ENCODE results near the gene MIGA2.

MIGA2 gene

DNA sequence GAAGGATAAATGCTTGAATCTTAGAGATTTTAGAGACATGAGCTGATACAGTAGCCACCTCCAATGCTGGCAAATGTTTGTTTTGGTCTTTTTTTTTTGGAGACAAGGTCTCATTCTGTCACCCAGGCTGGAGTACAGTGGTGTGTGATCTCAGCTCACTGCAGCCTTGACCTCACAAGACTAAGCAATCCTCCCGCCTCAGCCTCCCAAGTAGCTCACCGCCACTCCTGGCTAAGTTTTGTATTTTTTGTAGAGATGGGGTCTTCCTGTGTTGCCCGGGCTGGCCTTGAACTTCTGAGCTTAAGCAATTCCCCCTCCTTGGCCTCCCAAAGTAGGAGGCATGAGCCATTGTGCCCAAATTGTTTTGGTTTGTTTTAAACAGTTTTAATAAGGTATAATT is 37.7 kb downstream of the MIGA2 start:
- DNase-seq: no peak

DNA sequence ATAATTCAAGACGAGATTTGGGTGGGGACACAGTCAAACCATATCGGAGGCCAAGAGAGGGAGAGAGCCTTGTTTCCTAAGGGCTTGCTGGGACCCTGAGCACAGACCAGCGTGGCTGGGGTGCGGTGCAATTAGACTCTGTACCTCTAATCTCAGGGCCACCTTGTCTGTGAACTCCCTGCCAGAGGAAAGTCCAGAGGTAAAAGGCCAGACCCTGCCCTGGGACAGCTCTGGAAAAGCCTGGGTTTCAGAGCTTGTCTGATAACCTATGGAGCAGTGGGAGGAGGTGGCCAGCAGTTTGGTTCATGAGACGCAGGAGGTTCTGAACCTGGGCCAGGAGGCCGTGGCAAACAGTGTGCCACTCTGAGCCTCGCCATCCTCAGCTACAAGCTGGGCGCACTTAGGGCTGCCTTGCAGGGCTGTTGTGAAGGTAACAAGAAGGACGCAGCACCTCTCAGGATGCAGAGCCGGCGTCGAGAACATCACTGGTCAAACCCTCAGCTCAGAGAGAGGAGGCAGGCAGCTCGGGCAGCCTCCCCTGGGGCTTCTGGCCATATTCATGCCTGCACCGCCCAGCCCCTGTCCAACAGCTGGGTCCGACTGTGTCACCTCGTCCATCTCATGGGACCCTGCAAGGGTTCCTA is 39.7 kb downstream of the MIGA2 start:
- no peak for DNase-seq

DNA sequence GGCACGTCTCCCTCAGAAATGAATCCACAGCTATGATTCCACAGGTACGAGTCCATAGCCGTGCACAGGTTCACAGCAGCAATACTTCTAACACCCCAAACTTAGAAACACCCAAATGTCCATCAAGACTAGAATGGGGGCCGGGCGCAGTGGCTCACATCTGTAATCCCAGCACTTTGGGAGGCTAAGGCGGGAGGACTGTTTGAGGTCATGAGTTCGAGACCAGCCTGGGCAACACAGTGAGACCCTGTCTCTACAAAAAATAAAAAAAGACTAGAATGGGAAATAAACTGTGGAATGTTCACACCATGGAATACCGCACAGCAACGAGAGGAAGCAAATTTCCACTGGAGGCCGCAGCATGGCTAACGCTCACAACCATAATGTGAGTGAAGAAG is 40.2 kb downstream of the MIGA2 start:
- DNase-seq: no peak

DNA sequence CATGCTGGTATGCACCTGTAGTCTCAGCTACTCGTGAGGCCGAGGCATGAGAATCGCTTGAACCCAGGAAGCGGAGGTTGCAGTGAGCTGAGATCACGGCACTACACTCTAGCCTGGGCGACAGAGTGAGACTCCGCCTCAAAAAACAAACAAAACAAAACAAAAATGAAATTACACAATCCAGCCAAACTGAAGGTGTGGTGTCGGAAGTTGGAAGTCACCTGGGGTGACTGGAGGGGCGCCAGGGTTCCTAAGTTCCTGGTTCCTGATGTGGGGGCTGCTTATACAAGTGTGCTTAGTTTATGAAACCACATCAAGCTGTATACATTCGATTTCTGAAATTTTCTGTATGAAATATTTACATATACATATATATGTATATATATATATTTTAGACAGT is 40.8 kb downstream of the MIGA2 start:
- no peak for DNase-seq

DNA sequence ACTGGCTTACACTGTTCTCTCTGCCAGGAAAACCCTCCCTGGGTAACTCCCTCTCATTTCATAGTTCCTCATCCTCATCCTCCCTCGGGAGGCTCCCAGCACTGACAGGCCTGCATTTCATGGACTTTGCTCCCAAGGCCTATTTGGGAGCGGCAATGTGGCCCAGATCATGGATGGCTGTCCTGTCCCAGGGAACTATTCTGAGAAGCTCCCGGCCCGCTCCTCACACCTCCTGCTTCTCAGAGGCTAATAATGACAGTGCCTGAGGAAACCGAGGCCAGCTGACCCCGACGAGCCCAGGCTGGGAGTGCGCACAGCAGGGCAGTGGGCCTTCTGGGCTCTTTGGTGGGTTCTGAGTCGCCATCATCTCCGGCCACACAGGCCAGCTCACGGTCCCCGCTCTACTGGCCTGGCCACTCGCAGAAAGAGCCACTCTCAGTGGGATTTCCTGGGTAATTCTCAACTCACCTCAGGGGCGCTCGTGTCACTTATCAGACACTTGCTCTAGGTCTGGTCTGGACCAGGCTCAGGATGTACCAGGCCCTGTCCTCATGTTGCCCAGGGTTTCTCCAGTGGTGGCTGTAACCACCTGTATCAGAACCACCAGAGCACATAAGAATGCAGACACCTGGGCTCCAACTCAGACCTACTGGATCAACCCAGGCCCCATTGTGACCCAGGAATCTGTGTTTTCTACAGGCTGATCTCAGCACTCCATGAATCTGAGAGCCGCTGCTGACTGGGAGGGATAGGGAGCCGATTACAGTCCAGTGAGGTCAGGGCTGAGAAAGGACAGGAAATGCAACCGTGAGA is 42.5 kb downstream of the MIGA2 start:
- DNase-seq: no peak

DNA sequence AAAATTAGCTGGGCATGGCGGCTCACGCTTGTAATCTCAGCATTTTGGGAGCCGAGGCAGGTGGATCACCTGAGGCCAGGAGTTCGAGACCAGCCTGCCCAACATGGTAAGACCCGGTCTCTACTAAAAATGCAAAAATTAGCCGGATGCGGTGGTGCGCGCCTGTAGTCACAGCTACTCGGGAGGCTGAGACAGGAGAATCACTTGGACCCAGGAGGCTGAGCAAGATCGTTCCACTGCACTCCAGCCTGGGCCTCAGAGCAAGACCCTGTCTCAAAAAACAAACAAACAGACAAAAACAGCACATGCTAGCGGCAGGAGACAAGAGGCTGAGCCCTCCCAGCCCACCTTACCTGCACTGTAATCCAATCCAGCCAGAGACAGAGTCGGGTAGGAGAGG is 43.4 kb downstream of the MIGA2 start:
- no peak for DNase-seq

DNA sequence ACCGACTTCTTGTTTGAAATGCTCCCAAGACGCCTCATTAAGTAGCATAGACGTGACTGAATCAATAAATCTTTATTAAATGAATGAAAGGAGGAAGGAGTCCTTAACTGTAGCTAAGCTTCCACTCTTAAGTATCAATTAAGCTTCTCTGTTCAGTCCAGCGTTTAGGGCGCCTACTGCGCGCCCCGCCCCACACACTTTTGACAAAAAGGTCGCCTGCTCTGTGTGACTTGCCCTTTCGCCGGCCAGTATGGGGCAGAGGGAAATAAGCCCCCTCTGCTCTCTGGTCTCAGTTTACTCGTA is 43.8 kb downstream of the MIGA2 start:
- DNase-seq: no peak

DNA sequence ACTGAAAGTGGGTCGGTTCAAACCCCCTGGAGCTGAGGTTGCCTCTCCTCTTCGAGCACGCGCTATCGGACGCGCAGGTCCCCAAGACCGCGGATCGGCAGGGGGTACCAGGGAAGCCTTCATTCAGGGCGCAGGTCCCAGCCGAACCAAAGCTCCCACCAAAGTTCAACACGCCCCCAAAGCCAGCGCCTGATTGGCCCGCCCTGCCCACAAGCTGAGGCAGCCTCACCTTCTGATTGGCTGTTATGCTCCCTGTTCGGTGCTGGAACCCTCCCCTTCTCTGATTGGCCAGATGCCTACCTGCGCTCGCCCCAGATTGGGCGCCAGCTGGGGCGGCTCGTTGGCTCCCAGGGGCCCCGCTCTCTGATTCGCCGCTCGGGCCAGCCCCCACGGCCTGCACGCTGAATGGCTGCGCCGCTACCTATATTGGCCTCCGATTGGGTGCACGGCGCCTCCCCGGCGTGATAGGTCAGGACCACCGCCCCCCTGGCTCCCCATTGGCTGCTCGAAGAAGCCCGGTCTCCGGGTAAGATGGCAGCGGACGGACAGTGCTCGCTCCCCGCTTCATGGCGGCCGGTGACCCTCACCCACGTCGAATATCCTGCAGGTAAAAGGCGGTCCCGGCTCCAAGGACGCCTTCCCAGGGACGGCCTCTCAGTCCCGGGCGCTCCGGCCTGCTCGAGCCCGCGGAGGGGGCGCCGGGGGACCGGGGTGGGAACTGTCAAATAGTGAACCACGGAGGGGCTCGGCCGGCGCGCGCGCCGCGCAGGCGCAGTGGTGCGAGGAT is 44.4 kb downstream of the MIGA2 start, which contains the start of gene DOLPP1:
TSS of gene DOLPP1 (plus strand) at position 511 of the 787 bp plus-strand sequence. CDS start at position 532, 21 bp downstream.
- DNase-seq: peak; percentile 99

DNA sequence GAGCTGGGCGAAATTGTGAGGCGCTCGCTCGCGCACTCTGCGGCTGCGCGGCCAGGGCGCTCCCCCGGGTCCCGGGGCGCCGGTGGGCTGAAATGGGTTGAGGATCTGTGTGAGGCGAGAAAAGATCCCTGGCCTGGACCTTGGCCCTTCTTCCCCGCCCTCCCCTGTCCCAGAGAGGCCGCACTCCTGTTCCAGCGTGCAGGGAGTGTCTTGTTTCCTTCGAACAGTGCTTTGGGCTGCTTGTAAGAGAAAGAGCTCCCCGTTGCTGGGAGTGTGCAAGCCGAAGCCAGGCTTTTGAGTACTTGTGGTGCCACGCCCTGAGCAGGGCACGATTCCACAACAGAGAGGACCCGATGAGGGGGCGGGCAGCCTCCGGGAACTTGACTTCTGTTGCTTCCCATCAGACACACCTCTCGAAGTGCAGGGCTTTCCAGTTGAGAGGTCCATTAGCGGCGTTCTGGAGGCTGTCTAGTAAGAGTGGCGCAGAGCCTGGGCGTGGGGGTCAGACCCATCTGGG is 45.0 kb downstream of the MIGA2 start:
- no peak for DNase-seq

DNA sequence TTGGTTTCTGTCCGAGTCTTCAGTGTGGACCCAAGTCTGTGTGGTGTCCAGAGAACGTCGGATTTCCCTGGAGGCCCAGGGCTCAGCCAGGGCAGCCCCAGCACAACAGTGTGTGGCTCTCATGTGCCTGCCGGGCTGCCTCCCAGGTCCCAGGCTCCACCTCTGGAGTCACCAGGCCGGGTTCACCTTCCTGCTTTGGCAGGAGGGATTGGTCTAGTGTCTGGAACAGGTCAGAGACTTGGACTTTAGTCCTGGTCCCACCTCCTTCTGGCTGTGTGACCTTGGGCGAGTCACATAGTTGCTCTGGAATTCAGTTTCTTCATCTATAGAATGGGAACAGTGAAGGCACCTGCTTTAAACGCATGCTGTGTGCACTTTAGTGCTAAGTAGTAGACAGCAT is 47.7 kb downstream of the MIGA2 start:
- DNase-seq: no peak

DNA sequence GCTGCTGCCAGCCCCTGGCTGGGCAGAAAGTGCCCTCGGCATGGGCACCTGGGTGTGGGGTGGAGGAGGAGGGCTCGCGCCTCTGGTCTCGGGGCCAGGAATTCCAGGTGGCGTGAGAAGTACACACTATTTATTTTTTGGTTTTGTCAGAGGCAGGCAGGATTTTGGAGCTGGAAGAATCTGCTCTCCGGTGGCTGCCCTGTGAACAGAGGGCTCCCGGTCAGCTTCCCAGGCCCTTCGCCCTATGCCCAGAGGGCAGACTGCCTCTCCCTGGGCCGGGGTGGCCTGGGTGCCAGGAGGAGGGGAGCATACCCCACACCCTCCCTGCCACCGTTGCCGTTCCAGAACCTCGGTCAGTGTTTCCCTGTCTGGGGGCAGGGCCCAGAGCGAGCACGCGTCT is 52.8 kb downstream of the MIGA2 start:
- no peak for DNase-seq

DNA sequence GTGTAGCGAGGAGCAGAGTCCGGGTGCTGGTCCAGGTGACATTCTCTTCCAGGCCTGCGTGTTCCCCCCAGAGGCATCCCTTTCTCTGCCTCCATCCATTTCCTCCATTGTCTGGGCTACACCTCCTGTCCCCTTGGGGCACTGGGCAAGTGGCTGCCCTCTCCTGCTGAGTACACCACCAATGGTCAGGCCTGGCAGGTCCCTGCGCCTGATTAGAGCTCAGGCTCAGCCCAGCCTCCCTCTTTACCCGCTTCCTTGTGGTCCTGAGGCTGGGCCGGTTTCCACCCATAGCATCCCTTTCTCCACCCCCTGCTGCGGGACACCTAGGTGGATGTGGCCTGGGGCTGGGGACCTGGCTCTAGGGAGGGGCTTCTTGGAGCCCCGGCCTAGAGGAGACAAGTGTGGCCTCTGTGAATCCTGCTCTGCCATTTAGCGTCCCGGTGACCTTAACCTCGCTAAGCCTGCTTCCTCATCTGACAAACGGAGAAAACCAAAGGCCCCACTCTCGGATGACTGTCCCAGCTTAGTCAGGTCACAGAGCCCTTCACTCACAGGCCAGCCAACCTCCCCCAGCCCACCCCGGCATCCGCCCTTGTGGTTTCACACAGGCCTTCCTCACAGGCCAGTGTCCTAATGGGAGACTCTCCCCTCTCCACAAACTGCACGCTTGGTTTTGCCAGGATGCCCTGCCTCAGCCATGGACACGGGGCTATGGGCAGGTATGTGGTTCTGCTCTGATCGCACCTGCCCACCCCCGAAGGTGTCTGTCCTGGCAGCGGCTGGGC is 57.4 kb downstream of the MIGA2 start:
- no peak for DNase-seq

DNA sequence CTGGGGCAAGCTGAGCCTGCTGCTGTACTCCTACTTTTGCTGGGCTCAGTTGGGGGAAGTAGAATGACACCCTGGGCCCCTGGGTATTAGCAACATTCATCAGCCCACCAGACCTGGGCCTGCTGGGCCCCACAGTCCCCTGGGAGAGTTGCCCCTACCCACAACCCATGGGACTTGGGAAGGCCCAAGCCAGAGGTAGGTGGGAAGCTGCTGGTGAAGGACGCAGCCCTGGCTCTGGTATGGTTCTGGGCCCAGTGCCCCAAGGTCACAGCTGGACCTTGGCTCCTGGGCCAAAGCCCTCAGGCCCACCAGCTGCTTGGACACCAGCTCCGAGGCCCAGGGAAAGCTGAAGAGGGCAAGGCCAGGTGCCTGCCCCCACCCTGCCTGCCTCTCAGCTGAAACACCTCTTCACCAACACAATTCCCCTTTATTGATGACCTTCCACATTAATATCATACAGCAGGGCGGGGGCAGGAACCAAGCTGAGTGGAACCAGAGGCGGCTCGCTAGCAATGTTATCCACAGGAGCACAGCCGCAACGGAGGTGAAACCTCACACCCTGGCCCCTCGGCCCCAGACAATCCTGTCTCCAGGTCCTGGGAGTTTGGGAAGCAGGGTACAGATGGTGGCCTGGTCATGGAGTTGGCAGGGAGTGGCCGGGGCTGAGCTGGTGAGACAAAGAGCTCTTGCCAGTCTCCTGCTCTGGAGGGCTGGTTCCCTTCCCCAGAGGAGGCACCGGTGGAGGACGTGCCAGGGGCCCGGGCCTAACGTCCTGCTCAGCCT is 58.2 kb downstream of the MIGA2 start:
- no peak for DNase-seq

DNA sequence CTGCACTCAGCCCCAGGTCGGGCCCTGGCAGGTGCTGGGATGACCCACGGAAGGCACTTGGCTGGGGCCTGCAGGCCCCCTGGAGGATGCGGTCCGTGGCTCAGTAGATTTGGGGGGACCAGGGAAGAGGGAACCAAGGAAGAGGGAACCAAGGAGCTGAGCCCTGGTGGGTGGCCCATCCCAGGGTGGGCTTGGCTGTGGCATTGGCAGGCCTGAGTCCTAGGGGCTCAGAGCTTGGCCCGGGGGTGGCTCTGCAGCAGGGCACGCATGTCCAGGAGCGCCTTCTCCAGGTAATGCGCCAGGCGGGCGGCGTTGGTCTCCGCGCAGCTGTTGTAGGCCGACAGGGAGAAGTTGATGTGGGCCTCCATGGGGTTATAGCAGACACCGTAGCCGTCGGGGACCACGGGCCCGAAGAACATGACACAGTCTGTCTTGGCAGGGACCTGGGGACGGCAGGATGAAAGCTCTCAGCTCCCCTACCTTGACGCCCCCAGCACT is 58.8 kb downstream of the MIGA2 start:
- DNase-seq: no peak

DNA sequence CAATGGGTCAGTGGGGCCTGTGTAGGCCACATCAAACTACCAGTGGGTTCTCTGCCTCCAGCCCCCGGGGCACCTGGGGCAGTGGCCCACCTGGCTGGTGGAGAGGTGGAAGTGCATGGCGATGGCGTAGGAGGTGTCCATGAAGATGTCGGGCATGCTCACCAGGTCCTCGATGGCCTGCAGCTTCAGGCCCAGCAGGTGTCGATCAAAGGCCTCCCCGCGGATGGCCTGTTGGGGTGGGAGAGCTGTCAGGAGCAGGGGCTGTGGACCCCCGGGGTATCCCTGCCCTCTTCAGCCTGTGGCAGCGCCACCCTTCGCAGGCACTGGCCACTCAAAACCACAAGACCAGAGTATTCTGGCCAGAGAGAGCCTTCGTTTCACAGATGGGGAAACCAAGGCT is 59.5 kb downstream of the MIGA2 start:
- DNase-seq: no peak

DNA sequence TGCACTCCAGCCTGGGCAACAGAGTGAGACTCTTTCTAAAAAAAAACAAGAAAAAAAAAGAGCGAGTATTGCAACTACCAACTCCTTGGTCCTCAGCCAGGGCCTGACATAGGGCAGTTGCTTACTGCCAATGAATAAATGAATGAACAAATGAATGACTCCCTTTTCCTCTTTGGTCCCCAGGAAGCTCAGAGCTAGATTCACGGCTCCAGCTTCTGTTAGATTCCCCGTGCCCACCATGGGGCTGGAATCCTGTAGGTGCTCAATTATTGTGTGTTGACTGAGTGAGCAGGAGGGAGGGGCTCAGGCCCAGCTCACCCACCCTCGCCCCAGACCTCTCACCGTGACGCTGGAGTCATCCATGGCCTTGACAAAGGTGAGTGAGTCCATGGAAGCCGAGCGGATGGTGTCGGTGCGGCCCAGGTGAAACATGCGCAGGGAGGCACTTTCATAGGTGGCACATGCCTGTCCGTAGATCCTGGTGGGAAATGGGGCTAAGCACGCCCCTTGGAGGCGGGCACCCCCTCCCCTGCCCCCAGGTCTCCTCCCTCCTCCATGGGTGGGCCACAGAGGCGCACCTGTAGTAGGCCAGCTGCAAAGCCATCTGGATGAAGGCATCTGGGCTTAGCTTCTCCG is 61.4 kb downstream of the MIGA2 start:
- no peak for DNase-seq

DNA sequence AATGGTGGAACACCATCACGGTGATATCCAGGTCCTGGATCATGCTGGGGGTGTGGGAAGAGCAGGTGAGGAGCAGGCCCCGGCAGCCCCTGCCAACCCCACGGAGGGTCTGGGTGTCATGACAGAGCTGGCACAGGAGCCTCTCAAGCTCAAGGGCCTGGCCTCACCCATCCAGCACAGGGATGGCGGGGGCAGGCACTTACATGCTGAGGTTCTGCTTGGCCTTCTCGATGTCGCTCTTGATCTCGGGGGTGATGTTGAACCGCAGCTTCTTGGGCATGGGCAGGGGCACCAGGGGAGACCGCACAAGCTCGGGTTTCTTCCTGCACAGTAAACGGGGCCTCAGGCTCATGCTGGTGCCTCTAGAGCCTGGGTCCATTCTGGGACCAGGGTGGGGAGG is 61.9 kb downstream of the MIGA2 start:
- DNase-seq: no peak

DNA sequence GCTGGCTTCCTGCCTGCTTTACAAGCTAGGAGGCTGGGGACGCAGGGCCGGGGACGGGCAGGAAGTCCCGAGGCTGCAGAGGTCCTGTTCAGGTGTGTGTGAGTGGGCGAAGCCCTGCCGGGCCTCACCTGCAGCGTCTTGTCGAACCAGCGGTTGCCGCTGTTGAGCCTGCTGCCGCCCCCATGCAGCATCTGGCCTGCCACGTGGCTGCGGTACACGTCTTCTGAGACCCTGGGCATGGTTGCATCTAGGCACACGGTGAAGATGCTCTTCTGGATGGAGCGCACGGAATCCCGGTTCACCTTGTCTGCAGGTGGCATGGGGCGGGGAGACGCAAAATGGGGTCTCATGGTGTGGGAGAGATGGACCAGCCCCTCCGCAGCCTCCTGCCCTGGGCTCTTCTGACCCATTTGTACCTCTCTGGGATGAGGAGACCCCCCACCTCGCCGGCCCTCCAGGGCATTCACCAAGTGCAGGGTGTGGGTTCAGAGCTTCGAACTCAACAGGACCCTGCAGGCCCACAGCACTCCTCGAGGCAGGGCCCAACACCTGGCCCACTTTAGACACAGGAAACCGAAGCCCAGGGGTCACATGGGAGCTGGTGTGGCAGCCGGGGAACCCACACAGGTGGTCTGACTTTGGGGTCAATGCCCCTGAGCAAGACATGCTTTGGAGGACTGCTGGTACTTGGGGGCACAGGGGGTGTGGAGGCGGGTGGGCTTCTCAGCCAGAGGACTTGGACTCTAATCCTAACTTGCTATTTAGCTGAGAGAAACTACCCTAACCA is 64.2 kb downstream of the MIGA2 start:
- DNase-seq: no peak

DNA sequence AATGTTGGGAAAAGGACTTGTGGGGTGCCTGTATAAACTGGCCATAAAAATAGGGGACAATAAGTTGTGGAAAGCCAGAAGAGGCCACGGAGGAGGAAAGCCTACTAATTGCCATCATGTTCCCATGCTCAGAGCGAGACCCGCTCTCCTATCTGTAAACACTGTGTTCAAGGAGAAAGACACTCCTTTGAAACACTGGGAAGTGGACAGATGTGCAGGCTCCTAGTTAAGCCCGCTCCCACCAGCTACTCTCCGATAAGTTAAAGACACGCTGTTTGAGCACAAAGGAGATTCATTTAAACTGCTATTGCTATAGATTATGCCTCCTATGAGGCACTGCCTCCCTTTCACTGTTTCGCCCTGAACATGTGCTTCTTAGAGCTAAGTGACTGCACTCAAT is 64.9 kb downstream of the MIGA2 start:
- no peak for DNase-seq

DNA sequence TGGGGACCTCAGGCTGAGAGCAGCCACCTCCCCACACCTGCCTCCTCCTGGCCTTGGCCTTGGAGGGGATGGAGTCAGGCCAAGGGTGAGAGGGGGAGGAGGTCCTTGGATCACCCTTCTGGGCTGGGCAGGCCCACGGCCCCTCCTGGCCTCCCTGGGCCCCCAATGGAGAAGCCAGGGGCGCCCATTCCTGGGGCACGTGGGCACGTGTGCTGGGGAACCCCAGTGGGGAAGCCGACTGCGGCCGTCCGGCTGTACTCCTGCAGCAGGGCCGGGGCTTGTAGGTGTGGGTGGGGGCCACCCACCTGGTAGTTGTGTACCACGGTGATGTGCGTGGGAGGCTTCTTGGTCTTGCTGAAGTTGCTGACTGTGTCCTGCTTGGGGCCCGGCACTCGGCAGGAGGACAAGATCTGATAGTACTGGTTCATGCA is 65.7 kb downstream of the MIGA2 start:
- no peak for DNase-seq
